ENCODE measurements around the gene PRKN. TPM values are rescaled to one million over a fixed set of nuclear protein-coding genes. Genes with fewer than 3 reads are reported as not detected.

The PRKN gene
- total RNA-seq, 2 donors from 2014 or later = 6.7 to 8.2 TPM

DNA sequence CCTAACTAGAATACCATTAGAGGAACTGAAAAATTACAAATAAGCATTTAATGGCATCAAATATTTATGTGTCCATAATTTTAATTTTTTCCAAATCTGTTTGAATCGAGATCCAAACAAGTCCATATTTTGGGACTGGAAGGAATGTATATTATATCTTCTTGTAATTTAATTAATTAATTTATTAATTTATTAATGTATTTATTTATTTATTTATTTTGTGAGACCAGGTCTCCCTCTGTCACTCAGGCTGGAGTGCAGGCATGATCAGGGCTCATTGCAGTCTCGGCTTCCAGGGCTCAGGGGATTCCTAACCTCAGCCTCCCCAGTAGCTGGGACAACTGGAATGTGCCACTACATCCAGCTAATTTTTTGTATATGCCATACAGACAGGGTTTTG, 453.6 kb downstream of the PRKN start:
- no peaks in the 10 kb centered on the region for H3K4me1 ChIP-seq
- intact Hi-C loops (cut with DNase I) = no loop called here
- H3K27ac ChIP-seq = no peak overlapping the region
- DNase-seq = no peak
- H3K36me3 ChIP-seq (replicated peaks in 1 of 2; ENCODE audit: insufficient read depth in 1 of 2, low read depth in 2 of 2) = no peaks in the 10 kb centered on the region
- no peaks in the 10 kb centered on the region for H3K27me3 ChIP-seq
- H3K9me3 ChIP-seq = no peaks in the 10 kb centered on the region
- no peak overlapping the region for H3K4me3 ChIP-seq
- ATAC-seq = no peak
- WGBS, 2 donors = 92 to 93% methylated on average over 2 of the region's 2 CpGs
- TF ChIP-seq POLR2A (IDR thresholded peaks at IDR 0.05) = no peak
- TF ChIP-seq, protein P1, sequence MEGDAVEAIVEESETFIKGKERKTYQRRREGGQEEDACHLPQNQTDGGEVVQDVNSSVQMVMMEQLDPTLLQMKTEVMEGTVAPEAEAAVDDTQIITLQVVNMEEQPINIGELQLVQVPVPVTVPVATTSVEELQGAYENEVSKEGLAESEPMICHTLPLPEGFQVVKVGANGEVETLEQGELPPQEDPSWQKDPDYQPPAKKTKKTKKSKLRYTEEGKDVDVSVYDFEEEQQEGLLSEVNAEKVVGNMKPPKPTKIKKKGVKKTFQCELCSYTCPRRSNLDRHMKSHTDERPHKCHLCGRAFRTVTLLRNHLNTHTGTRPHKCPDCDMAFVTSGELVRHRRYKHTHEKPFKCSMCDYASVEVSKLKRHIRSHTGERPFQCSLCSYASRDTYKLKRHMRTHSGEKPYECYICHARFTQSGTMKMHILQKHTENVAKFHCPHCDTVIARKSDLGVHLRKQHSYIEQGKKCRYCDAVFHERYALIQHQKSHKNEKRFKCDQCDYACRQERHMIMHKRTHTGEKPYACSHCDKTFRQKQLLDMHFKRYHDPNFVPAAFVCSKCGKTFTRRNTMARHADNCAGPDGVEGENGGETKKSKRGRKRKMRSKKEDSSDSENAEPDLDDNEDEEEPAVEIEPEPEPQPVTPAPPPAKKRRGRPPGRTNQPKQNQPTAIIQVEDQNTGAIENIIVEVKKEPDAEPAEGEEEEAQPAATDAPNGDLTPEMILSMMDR (IDR thresholded peaks at IDR 0.05) = no peak

DNA sequence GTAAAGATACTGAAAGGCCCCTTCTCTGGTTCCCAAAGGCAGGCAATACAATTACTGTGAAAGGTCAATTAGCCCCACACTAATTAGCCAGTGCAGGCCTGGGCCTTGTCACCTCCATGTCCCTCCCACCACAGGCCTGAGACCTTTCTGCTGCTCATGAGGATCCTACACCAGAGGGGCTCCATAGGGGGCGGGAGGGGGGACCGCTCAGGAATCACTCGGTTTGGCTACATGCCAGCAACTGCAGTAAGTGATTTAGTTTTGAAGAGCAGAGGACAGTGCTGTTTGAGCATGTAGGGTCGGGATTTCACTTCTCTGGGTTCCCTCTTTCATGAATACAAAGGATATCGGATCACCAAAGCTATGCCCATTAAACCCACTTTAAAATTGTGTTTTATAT, 455.6 kb downstream of the PRKN start:
- H3K4me3 ChIP-seq = no peak overlapping the region
- H3K27me3 ChIP-seq = no peaks in the 10 kb centered on the region
- DNase-seq = no peak
- H3K4me1 ChIP-seq = no peaks in the 10 kb centered on the region
- intact Hi-C loops (cut with DNase I) = no loop called here
- no peak overlapping the region for H3K27ac ChIP-seq
- no peak for TF ChIP-seq POLR2A (IDR thresholded peaks at IDR 0.05)
- TF ChIP-seq, protein P1 (IDR thresholded peaks at IDR 0.05) = no peak
- no peaks in the 10 kb centered on the region for H3K9me3 ChIP-seq
- H3K36me3 ChIP-seq (replicated peaks in 1 of 2; ENCODE audit: insufficient read depth in 1 of 2, low read depth in 2 of 2) = no peaks in the 10 kb centered on the region
- WGBS, 2 donors = 76 to 80% methylated on average over 5 of the region's 5 CpGs
- no peak for ATAC-seq

DNA sequence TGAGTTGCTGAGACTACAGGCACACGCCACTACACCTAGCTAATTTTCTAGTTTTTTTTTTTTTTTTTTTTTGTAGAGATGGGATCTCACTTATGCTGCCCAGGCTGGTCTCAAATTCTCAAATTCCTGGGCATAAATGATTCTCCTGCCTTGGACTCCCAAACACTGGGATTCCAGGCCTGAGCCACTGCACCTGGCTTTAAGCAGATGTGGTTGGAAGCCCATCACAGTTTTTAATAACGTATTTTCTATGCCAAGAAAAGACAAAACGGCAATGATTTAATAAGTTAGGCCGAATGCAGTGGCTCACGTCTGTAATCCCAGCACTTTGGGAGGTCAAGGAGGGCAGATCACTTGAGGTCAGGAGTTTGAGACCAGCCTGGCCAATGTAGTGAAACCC, 456.6 kb downstream of the PRKN start:
- ATAC-seq = no peak
- intact Hi-C loops (cut with DNase I) = no loop called here
- WGBS, 2 donors = 87 to 88% methylated on average over 5 of the region's 5 CpGs
- H3K9me3 ChIP-seq = no peaks in the 10 kb centered on the region
- no peak overlapping the region for H3K4me3 ChIP-seq
- no peaks in the 10 kb centered on the region for H3K27me3 ChIP-seq
- DNase-seq = no peak
- TF ChIP-seq POLR2A (IDR thresholded peaks at IDR 0.05) = no peak
- TF ChIP-seq, protein P1 (IDR thresholded peaks at IDR 0.05) = no peak
- no peaks in the 10 kb centered on the region for H3K4me1 ChIP-seq
- H3K36me3 ChIP-seq (replicated peaks in 1 of 2; ENCODE audit: insufficient read depth in 1 of 2, low read depth in 2 of 2) = no peaks in the 10 kb centered on the region
- H3K27ac ChIP-seq = no peak overlapping the region

DNA sequence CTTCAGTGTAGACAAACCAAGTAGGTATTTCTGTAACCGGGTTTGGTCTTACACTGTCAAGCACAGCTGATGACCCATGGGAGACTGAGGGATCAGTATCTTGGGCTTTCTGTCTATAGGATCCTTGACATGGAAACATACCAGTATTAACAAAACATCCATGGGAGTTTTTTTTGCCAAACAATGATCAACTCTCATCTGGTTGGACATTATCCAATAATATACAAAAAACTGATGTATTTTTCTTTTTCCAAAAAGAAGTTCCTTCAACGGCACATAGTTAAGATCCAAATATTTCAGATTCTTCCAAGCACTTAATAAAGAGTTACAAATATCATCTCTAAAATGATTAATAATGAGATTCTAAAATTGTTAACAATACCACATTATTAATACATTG, 459.9 kb downstream of the PRKN start:
- 88 to 89% methylated on average over 2 of the region's 2 CpGs for WGBS, 2 donors
- intact Hi-C loops (cut with DNase I) = no loop called here

DNA sequence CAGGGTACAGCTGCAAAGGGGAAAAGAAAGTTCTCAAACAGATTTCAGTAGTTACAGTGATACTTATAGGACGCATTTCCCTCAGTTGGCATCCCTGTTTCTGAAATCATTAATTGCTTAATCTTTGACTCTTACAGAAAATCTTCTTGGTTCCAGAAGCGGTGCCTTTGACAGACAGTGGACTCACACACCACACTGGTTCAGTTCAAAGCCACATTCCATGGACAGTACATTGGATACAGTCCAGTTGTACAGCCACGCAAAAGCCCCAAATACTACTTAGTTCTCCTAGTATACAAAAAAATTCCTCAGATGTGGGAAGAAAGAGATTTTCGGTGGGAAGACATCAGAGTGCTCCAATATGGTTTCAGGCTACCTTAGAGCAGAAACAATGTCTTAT, 460.4 kb downstream of the PRKN start:
- no peaks in the 10 kb centered on the region for H3K36me3 ChIP-seq (replicated peaks in 1 of 2; ENCODE audit: insufficient read depth in 1 of 2, low read depth in 2 of 2)
- no peaks in the 10 kb centered on the region for H3K9me3 ChIP-seq
- H3K4me1 ChIP-seq = no peaks in the 10 kb centered on the region
- DNase-seq = no peak
- ATAC-seq = no peak
- WGBS, 2 donors = 54 to 61% methylated on average over 4 of the region's 4 CpGs
- TF ChIP-seq POLR2A (IDR thresholded peaks at IDR 0.05) = no peak
- TF ChIP-seq, protein P1 (IDR thresholded peaks at IDR 0.05) = no peak
- no peak overlapping the region for H3K4me3 ChIP-seq
- intact Hi-C loops (cut with DNase I) = no loop called here
- H3K27me3 ChIP-seq = no peaks in the 10 kb centered on the region
- H3K27ac ChIP-seq = no peak overlapping the region

More for the DNA sequence above, 459.9 kb downstream of the PRKN start:
- no peaks in the 10 kb centered on the region for H3K4me1 ChIP-seq
- no peaks in the 10 kb centered on the region for H3K36me3 ChIP-seq (replicated peaks in 1 of 2; ENCODE audit: insufficient read depth in 1 of 2, low read depth in 2 of 2)
- DNase-seq = no peak
- TF ChIP-seq POLR2A (IDR thresholded peaks at IDR 0.05) = no peak
- TF ChIP-seq, protein P1 (IDR thresholded peaks at IDR 0.05) = no peak
- H3K9me3 ChIP-seq = no peaks in the 10 kb centered on the region
- H3K27me3 ChIP-seq = no peaks in the 10 kb centered on the region
- ATAC-seq = no peak
- no peak overlapping the region for H3K27ac ChIP-seq
- H3K4me3 ChIP-seq = no peak overlapping the region
